ENCODE results near the gene AADAT.

DNA sequence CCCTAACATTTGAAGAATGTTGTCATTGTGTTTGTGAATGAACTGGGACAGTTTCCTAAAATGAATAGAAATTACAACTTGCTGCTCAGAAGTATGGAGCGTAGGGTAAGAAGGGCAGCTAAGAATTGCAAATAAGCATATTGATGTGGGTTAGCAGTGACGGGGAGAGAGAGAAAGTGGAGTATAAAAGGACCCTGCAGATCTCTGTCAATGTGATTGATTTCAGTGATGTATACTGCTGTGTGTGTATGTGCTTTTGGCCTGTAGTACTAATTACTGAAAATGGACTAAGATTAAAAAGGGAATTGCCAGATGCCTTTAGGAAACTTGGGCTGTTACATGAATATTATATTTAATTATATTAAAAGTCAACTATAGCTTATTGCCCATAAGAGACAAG lies 55.8 kb downstream of the AADAT start:
- TF ChIP-seq, protein P1, sequence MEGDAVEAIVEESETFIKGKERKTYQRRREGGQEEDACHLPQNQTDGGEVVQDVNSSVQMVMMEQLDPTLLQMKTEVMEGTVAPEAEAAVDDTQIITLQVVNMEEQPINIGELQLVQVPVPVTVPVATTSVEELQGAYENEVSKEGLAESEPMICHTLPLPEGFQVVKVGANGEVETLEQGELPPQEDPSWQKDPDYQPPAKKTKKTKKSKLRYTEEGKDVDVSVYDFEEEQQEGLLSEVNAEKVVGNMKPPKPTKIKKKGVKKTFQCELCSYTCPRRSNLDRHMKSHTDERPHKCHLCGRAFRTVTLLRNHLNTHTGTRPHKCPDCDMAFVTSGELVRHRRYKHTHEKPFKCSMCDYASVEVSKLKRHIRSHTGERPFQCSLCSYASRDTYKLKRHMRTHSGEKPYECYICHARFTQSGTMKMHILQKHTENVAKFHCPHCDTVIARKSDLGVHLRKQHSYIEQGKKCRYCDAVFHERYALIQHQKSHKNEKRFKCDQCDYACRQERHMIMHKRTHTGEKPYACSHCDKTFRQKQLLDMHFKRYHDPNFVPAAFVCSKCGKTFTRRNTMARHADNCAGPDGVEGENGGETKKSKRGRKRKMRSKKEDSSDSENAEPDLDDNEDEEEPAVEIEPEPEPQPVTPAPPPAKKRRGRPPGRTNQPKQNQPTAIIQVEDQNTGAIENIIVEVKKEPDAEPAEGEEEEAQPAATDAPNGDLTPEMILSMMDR (IDR thresholded peaks at IDR 0.05), result no peak
- TF ChIP-seq EZH2phosphoT487 (IDR thresholded peaks at IDR 0.05), result no peak
